Breast epithelium (tissue), 3 donors: Measurements from ENCODE around the gene CSNK1E.

Source experiments
- CTCF ChIP-seq, 3 donors: fragments of 450-650 bp; IDR thresholded peaks; one replicate each; pipeline ENCODE4 v1.5.1; 2016 to 2017; ENCODE audit warnings: antibody characterized with exemption in 3 of 3, mild to moderate bottlenecking in 3 of 3, moderate library complexity in 3 of 3
- POLR2AphosphoS5 ChIP-seq, 3 donors: sonication (generic); formaldehyde crosslinking; IDR thresholded peaks; one replicate each; pipeline ENCODE4 v1.6.1; 2017; ENCODE audit warnings: antibody characterized with exemption in 3 of 3

GRCh38 chr22:38311323-38311620, 6.0 kb downstream of the CSNK1E start:
- no peak for TF ChIP-seq CTCF (IDR thresholded peaks at IDR 0.05)
- no peak for TF ChIP-seq POLR2AphosphoS5 (IDR thresholded peaks at IDR 0.05)
